Measurements from ENCODE around the gene SCARB1.

The SCARB1 gene

GRCh38 chr12:124774054-124774461 lies 89.6 kb downstream of the SCARB1 start:
- Mint-ChIP-seq H3K36me3 (ENCODE audit: low read depth) (peaks cover 2% of the 10 kb centered on the region), H3K4me3 (peak overlapping the region; percentile 82), H3K27me3 (ENCODE audit: low read depth) (peaks cover 10% of the 10 kb centered on the region), H3K4me1 (ENCODE audit: low read depth) (peaks cover 31% of the 10 kb centered on the region), H3K27ac (peak overlapping the region; percentile 78), H3K9me3 (no peaks in the 10 kb centered on the region)
- peak; percentile 40 for DNase-seq (ENCODE audit: low spot score)

GRCh38 chr12:124772289-124773170 lies 91.1 kb downstream of the SCARB1 start:
- Mint-ChIP-seq H3K27me3 (ENCODE audit: low read depth) (peaks cover 12% of the 10 kb centered on the region), H3K9me3 (no peaks in the 10 kb centered on the region), H3K4me3 (no peak overlapping the region), H3K27ac (no peak overlapping the region), H3K36me3 (ENCODE audit: low read depth) (peaks cover 2% of the 10 kb centered on the region), H3K4me1 (ENCODE audit: low read depth) (peaks cover 29% of the 10 kb centered on the region)
- DNase-seq (ENCODE audit: low spot score) = no peak

GRCh38 chr12:124771462-124772288 lies 92.0 kb downstream of the SCARB1 start:
- H3K4me1 Mint-ChIP-seq (ENCODE audit: low read depth) = peaks cover 35% of the 10 kb centered on the region
- H3K9me3 Mint-ChIP-seq = no peaks in the 10 kb centered on the region
- DNase-seq (ENCODE audit: low spot score) = peak; percentile 74
- peaks cover 12% of the 10 kb centered on the region for H3K27me3 Mint-ChIP-seq (ENCODE audit: low read depth)
- H3K36me3 Mint-ChIP-seq (ENCODE audit: low read depth) = peaks cover 2% of the 10 kb centered on the region
- H3K4me3 Mint-ChIP-seq = no peak overlapping the region
- H3K27ac Mint-ChIP-seq = peak overlapping the region; percentile 9

DNA sequence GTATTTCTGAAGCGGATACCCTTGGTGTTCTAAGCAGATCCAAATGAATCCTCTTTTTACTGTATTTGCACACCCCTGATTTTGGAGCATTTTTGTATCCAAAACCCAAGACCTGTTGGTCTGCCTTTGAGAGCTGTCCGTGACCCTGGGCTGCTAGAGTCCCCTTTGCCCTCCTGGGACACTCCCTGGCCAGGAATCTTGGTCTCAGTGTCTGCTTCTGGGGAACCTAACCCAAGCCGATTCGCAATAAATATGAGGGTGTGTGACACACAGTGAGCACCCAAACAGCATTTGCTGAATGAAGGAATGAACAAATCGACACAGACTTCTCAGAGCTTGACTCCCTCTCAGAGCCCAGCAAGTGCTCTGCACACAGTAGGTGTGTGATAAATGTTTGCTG lies 92.9 kb downstream of the SCARB1 start:
- Mint-ChIP-seq H3K27ac (no peak overlapping the region), H3K27me3 (ENCODE audit: low read depth) (peaks cover 12% of the 10 kb centered on the region), H3K4me3 (no peak overlapping the region), H3K9me3 (peaks cover under 1% of the 10 kb centered on the region), H3K36me3 (ENCODE audit: low read depth) (peaks cover 2% of the 10 kb centered on the region), H3K4me1 (ENCODE audit: low read depth) (peaks cover 34% of the 10 kb centered on the region)
- no peak for DNase-seq (ENCODE audit: low spot score)

- Mint-ChIP-seq H3K9me3 (peaks cover 7% of the 10 kb centered on the region), H3K27me3 (ENCODE audit: low read depth) (peaks cover 12% of the 10 kb centered on the region), H3K4me3 (no peak overlapping the region), H3K27ac (no peak overlapping the region), H3K4me1 (ENCODE audit: low read depth) (peaks cover 28% of the 10 kb centered on the region), H3K36me3 (ENCODE audit: low read depth) (no peaks in the 10 kb centered on the region)
- DNase-seq (ENCODE audit: low spot score) = no peak
These were observed 93.7 kb downstream of the SCARB1 start for GRCh38 chr12:124769881-124770512.

- H3K4me1 Mint-ChIP-seq (ENCODE audit: low read depth) = peaks cover 20% of the 10 kb centered on the region
- no peak overlapping the region for H3K4me3 Mint-ChIP-seq
- H3K27ac Mint-ChIP-seq = no peak overlapping the region
- no peak for DNase-seq (ENCODE audit: low spot score)
- H3K9me3 Mint-ChIP-seq = peaks cover 15% of the 10 kb centered on the region
- H3K27me3 Mint-ChIP-seq (ENCODE audit: low read depth) = peaks cover 12% of the 10 kb centered on the region
- H3K36me3 Mint-ChIP-seq (ENCODE audit: low read depth) = no peaks in the 10 kb centered on the region
These were observed 94.5 kb downstream of the SCARB1 start for GRCh38 chr12:124769163-124769530.

DNA sequence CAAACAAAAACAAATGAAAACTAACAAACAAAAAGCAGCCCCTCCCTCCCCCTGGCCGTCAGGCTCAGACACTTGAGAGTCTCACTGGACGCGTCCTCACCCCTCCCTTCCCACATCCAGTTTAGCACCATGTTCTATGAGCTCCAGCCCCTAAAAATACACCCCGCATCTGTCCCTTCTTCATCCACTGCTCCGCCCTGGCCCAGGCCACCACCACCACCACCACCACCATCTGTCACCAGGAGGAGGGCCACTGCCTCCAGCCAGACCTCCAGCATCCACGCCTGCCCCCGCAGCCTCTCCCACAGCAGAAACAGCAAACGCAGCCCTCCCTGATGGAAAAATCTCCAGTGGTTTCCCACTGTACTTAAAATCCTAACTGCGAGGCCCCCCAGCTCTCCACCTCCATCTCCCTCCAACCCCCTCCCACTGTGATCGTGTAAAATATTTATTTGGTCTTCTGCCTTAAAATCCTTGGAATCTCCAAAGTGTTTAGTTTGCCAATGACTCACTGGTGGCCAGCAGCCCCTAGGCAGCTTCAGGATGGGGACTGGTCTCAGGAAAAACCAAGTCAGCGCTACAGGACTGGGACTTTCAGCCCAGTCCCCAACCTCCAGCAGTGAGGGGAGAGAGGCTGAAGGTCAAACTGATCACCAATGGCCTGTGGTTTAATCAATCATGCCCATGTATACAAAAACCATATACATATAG lies 95.1 kb downstream of the SCARB1 start:
- peaks cover 16% of the 10 kb centered on the region for H3K4me1 Mint-ChIP-seq (ENCODE audit: low read depth)
- H3K27me3 Mint-ChIP-seq (ENCODE audit: low read depth) = peaks cover 12% of the 10 kb centered on the region
- H3K27ac Mint-ChIP-seq = no peak overlapping the region
- H3K9me3 Mint-ChIP-seq = peaks cover 15% of the 10 kb centered on the region
- DNase-seq (ENCODE audit: low spot score) = no peak
- no peak overlapping the region for H3K4me3 Mint-ChIP-seq
- H3K36me3 Mint-ChIP-seq (ENCODE audit: low read depth) = no peaks in the 10 kb centered on the region

DNA sequence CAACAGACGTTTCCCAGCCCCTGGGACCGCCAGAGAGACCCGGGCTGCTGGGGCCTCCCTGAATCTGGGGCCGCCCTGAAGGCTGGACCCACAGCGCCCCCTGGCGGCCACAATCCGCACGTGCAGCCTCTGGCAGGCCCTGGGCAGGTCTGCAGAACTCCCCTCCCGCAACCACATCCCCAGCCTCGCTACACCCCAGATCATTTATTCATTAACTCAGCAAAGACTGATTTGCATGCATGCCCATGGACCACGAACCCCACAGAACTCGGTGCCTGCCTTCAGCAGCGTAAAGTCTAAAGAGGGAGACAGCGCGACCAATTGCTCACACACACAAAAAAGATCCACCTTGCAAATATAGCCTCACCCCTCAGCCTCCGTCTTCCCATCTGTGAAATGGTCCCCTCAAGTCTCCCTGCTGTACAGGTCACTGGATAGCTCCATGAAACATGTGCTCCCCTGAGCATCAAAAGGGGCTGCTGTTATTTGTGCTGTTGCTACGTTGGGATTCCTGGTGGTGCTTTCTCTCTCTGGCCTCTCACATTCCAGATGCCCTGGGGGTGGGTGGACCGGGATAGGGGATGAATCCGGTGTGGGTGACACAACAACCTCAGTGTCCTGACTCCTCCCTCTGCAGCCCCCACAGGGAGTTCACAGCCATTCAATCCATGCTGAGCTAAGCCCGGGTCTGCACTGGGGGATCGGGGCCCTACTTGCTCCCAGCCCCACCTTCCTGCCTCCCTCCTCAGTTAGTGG lies 96.4 kb downstream of the SCARB1 start:
- peaks cover 14% of the 10 kb centered on the region for H3K27me3 Mint-ChIP-seq (ENCODE audit: low read depth)
- H3K4me1 Mint-ChIP-seq (ENCODE audit: low read depth) = peaks cover 10% of the 10 kb centered on the region
- peaks cover 21% of the 10 kb centered on the region for H3K9me3 Mint-ChIP-seq
- peak; percentile 72 for DNase-seq (ENCODE audit: low spot score)
- H3K36me3 Mint-ChIP-seq (ENCODE audit: low read depth) = no peaks in the 10 kb centered on the region
- no peak overlapping the region for H3K4me3 Mint-ChIP-seq
- H3K27ac Mint-ChIP-seq = no peak overlapping the region

GRCh38 chr12:124766727-124767065 lies 97.0 kb downstream of the SCARB1 start:
- Mint-ChIP-seq H3K9me3 (peaks cover 21% of the 10 kb centered on the region), H3K4me1 (ENCODE audit: low read depth) (peaks cover 7% of the 10 kb centered on the region), H3K27me3 (ENCODE audit: low read depth) (peaks cover 14% of the 10 kb centered on the region), H3K27ac (no peak overlapping the region), H3K4me3 (no peak overlapping the region), H3K36me3 (ENCODE audit: low read depth) (no peaks in the 10 kb centered on the region)
- no peak for DNase-seq (ENCODE audit: low spot score)

GRCh38 chr12:124765581-124766489 lies 97.8 kb downstream of the SCARB1 start:
- Mint-ChIP-seq H3K4me3 (no peak overlapping the region), H3K27ac (no peak overlapping the region), H3K9me3 (peaks cover 21% of the 10 kb centered on the region), H3K36me3 (ENCODE audit: low read depth) (no peaks in the 10 kb centered on the region), H3K27me3 (ENCODE audit: low read depth) (peaks cover 12% of the 10 kb centered on the region), H3K4me1 (ENCODE audit: low read depth) (peaks cover 7% of the 10 kb centered on the region)
- no peak for DNase-seq (ENCODE audit: low spot score)

DNA sequence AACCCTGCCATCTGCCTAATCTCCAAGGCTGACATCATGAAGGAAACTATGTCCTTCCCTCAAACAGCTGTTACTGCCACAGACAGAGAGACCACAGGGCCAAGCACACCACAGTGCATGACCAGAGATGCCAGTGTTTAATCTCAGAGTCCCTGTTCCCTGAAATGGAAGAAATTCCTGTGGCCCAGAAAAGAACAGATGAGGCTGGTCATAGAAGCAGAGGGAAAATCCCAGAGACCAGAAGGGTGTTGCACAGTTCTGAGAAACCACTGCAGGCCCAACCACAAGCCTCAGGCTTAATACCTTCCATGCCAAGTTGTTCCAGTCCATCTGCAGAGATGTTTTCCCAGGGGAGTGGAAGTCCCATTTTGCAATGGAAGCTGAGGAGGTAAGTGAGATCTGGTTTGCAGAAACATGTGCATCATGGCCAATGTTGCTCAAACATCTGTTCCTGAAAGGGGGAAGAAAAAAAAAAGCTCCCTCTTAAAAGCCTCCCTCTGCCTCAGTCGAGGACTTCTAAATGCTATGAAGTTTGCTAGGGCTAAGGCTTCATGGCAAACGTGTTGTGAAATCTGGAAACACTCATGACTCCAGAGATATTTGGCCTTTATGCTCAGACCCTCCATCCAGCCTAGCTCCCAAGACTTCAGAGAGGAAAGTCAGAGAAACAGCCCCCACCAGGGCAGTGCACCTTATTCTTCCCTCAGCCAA lies 98.6 kb downstream of the SCARB1 start:
- Mint-ChIP-seq H3K36me3 (ENCODE audit: low read depth) (no peaks in the 10 kb centered on the region), H3K9me3 (peaks cover 21% of the 10 kb centered on the region), H3K27me3 (ENCODE audit: low read depth) (peaks cover 12% of the 10 kb centered on the region), H3K27ac (no peak overlapping the region), H3K4me1 (ENCODE audit: low read depth) (peaks cover 7% of the 10 kb centered on the region), H3K4me3 (no peak overlapping the region)
- DNase-seq (ENCODE audit: low spot score) = no peak

GRCh38 chr12:124764451-124764850 lies 99.2 kb downstream of the SCARB1 start:
- no peak overlapping the region for H3K27ac Mint-ChIP-seq
- H3K9me3 Mint-ChIP-seq = peaks cover 21% of the 10 kb centered on the region
- H3K27me3 Mint-ChIP-seq (ENCODE audit: low read depth) = peaks cover 10% of the 10 kb centered on the region
- no peaks in the 10 kb centered on the region for H3K36me3 Mint-ChIP-seq (ENCODE audit: low read depth)
- H3K4me1 Mint-ChIP-seq (ENCODE audit: low read depth) = peaks cover 7% of the 10 kb centered on the region
- no peak overlapping the region for H3K4me3 Mint-ChIP-seq
- DNase-seq (ENCODE audit: low spot score) = no peak
